ENCODE data around the gene RNF207. TPM values are rescaled to one million over a fixed set of nuclear protein-coding genes. Genes with fewer than 3 reads are reported as not detected.
A peak's percentile ranks its signal among the peaks of the same experiment; 100 is the strongest.

The RNF207 gene
- polyA plus RNA-seq (ENCODE audit: insufficient read length in 10 of 10) = 10 to 100 TPM; 11.5 to 37.2 (median 15.0) TPM
- long read RNA-seq, donor 1, partial matches to known transcripts = 0 of 1 reads
- long read RNA-seq, donor 1, other reads (novel, unspliced or antisense) = 0 of 1 reads
- long read RNA-seq, donor 2, partial matches to known transcripts = 53 of 53 reads
- long read RNA-seq, donor 2, other reads (novel, unspliced or antisense) = 0 of 53 reads
- long read RNA-seq, donor 3 = 0 reads
- long read RNA-seq, donor 4, partial matches to known transcripts = 0 of 1 reads
- long read RNA-seq, donor 4, other reads (novel, unspliced or antisense) = 0 of 1 reads
- long read RNA-seq, donor 5, partial matches to known transcripts = 42 of 42 reads
- long read RNA-seq, donor 5, other reads (novel, unspliced or antisense) = 0 of 42 reads
- long read RNA-seq, donor 6 = 0 reads
- long read RNA-seq, donor 7, partial matches to known transcripts = 0 of 1 reads
- long read RNA-seq, donor 7, other reads (novel, unspliced or antisense) = 0 of 1 reads
- long read RNA-seq, donor 8 = 0 reads
- long read RNA-seq, donor 9 = 0 reads

- DNase-seq = peak; percentile 49 to 86 (median 77)
Observed at GRCh38 chr1:6205849-6206519, at the start of gene RNF207. Gene RNF207 (plus strand): TSS chr1:6206119. CDS start chr1:6206536, 417 bp downstream.

GRCh38 chr1:6157132-6157527 is 48.8 kb upstream of the RNF207 start:
- no peak for DNase-seq

- no peak for DNase-seq
Observed at GRCh38 chr1:6157528-6158174, 48.3 kb upstream of the RNF207 start.

GRCh38 chr1:6158181-6158580 is 47.7 kb upstream of the RNF207 start:
- no peak for DNase-seq

- DNase-seq = no peak
Observed at GRCh38 chr1:6162341-6162740, 43.6 kb upstream of the RNF207 start.

GRCh38 chr1:6162773-6163172 is 43.1 kb upstream of the RNF207 start:
- DNase-seq = no peak

GRCh38 chr1:6163191-6163972 is 42.5 kb upstream of the RNF207 start:
- DNase-seq = no peak

GRCh38 chr1:6163973-6164617 is 41.8 kb upstream of the RNF207 start:
- no peak for DNase-seq

- DNase-seq = no peak
Observed at GRCh38 chr1:6165027-6165426, 40.9 kb upstream of the RNF207 start.

GRCh38 chr1:6165441-6165985 is 40.4 kb upstream of the RNF207 start:
- DNase-seq = no peak

GRCh38 chr1:6166221-6166620 is 39.7 kb upstream of the RNF207 start:
- DNase-seq = no peak

GRCh38 chr1:6166655-6167390 is 39.1 kb upstream of the RNF207 start:
- DNase-seq = no peak

GRCh38 chr1:6167391-6168303 is 38.3 kb upstream of the RNF207 start:
- no peak for DNase-seq

- DNase-seq = no peak
Observed at GRCh38 chr1:6168947-6169586, 36.9 kb upstream of the RNF207 start.

- no peak for DNase-seq
Observed at GRCh38 chr1:6170116-6170741, 35.7 kb upstream of the RNF207 start.

- no peak for DNase-seq
Observed at GRCh38 chr1:6170742-6171201, 35.1 kb upstream of the RNF207 start.

- DNase-seq = no peak
Observed at GRCh38 chr1:6171548-6172124, 34.3 kb upstream of the RNF207 start.

Measured in muscle of back (tissue), 13 donors.